Measurements from ENCODE around the gene NOTCH2.

NOTCH2 gene

GRCh38 chr1:119960501-119960900 is 109.0 kb downstream of the NOTCH2 start:
- no peaks in the 10 kb centered on the region for H3K4me1 ChIP-seq (ENCODE audit: low read length)

GRCh38 chr1:119959268-119960220 is 109.9 kb downstream of the NOTCH2 start:
- peaks cover 15% of the 10 kb centered on the region for H3K36me3 ChIP-seq (replicated peaks; ENCODE audit: low read depth, low read length)

More at GRCh38 chr1:119960501-119960900, 109.0 kb downstream of the NOTCH2 start:
- H3K4me3 ChIP-seq (ENCODE audit: low read length), result no peak overlapping the region
- H3K79me2 ChIP-seq (ENCODE audit: low read length), result no peaks in the 10 kb centered on the region
- H3K9me3 ChIP-seq (ENCODE audit: insufficient read depth, low read length), result no peaks in the 10 kb centered on the region
- peaks cover 19% of the 10 kb centered on the region for H3K36me3 ChIP-seq (replicated peaks; ENCODE audit: low read depth, low read length)
- H3K4me2 ChIP-seq (ENCODE audit: low read length), result no peak overlapping the region
- TF ChIP-seq CTCF (IDR thresholded peaks at IDR 0.05; ENCODE audit: low read depth, low read length) (no peak), EZH2phosphoT487 (IDR thresholded peaks at IDR 0.05; ENCODE audit: low read depth) (no peak)
- peaks cover 2% of the 10 kb centered on the region; the same call in 1 of the 2 replicates for H4K20me1 ChIP-seq (ENCODE audit: insufficient read depth, low read length)
- no peak overlapping the region for H3K9ac ChIP-seq (ENCODE audit: low read length)
- no peaks in the 10 kb centered on the region for H3K27me3 ChIP-seq (ENCODE audit: low read depth, low read length)
- H2AFZ ChIP-seq (ENCODE audit: low read depth, low read length), result no peak overlapping the region
- H3K27ac ChIP-seq (ENCODE audit: low read length), result no peak overlapping the region

GRCh38 chr1:119958223-119958622 is 111.2 kb downstream of the NOTCH2 start:
- Histone ChIP-seq H3K36me3 (replicated peaks; ENCODE audit: low read depth, low read length) (peaks cover 15% of the 10 kb centered on the region), H3K79me2 (ENCODE audit: low read length) (no peaks in the 10 kb centered on the region), H3K4me2 (ENCODE audit: low read length) (no peak overlapping the region), H3K4me1 (ENCODE audit: low read length) (peaks cover 9% of the 10 kb centered on the region), H3K27me3 (ENCODE audit: low read depth, low read length) (no peaks in the 10 kb centered on the region), H3K27ac (ENCODE audit: low read length) (no peak overlapping the region), H3K4me3 (ENCODE audit: low read length) (no peak overlapping the region), H2AFZ (ENCODE audit: low read depth, low read length) (no peak overlapping the region), H3K9me3 (ENCODE audit: insufficient read depth, low read length) (no peaks in the 10 kb centered on the region), H3K9ac (ENCODE audit: low read length) (no peak overlapping the region), H4K20me1 (ENCODE audit: insufficient read depth, low read length) (0 out of 2 replicates have a peak, but pooled peaks cover 6% of the 10 kb centered on the region)
- no peak for TF ChIP-seq CTCF (IDR thresholded peaks at IDR 0.05; ENCODE audit: low read depth, low read length)
- TF ChIP-seq EZH2phosphoT487 (IDR thresholded peaks at IDR 0.05; ENCODE audit: low read depth), result no peak

More at GRCh38 chr1:119959268-119960220, 109.9 kb downstream of the NOTCH2 start:
- Histone ChIP-seq H3K27me3 (ENCODE audit: low read depth, low read length) (no peaks in the 10 kb centered on the region), H3K9ac (ENCODE audit: low read length) (no peak overlapping the region), H3K4me2 (ENCODE audit: low read length) (no peak overlapping the region), H3K27ac (ENCODE audit: low read length) (no peak overlapping the region), H3K4me3 (ENCODE audit: low read length) (no peak overlapping the region), H4K20me1 (ENCODE audit: insufficient read depth, low read length) (0 out of 2 replicates have a peak, but pooled peaks cover 6% of the 10 kb centered on the region), H3K4me1 (ENCODE audit: low read length) (peaks cover 5% of the 10 kb centered on the region), H3K9me3 (ENCODE audit: insufficient read depth, low read length) (no peaks in the 10 kb centered on the region), H2AFZ (ENCODE audit: low read depth, low read length) (no peak overlapping the region), H3K79me2 (ENCODE audit: low read length) (no peaks in the 10 kb centered on the region)
- TF ChIP-seq CTCF (IDR thresholded peaks at IDR 0.05; ENCODE audit: low read depth, low read length), result no peak

GRCh38 chr1:119956306-119956705 is 113.2 kb downstream of the NOTCH2 start:
- no peak overlapping the region for H3K4me3 ChIP-seq (ENCODE audit: low read length)
- no peaks in the 10 kb centered on the region for H3K79me2 ChIP-seq (ENCODE audit: low read length)
- peaks cover 15% of the 10 kb centered on the region for H3K36me3 ChIP-seq (replicated peaks; ENCODE audit: low read depth, low read length)
- no peaks in the 10 kb centered on the region for H3K9me3 ChIP-seq (ENCODE audit: insufficient read depth, low read length)
- no peak overlapping the region for H3K4me2 ChIP-seq (ENCODE audit: low read length)
- TF ChIP-seq EZH2phosphoT487 (IDR thresholded peaks at IDR 0.05; ENCODE audit: low read depth), result no peak
- no peak for TF ChIP-seq CTCF (IDR thresholded peaks at IDR 0.05; ENCODE audit: low read depth, low read length)
- no peaks in the 10 kb centered on the region for H3K27me3 ChIP-seq (ENCODE audit: low read depth, low read length)
- no peak overlapping the region for H3K9ac ChIP-seq (ENCODE audit: low read length)
- 0 out of 2 replicates have a peak, but pooled peaks cover 6% of the 10 kb centered on the region for H4K20me1 ChIP-seq (ENCODE audit: insufficient read depth, low read length)
- no peak overlapping the region for H2AFZ ChIP-seq (ENCODE audit: low read depth, low read length)
- no peak overlapping the region for H3K27ac ChIP-seq (ENCODE audit: low read length)
- peaks cover 9% of the 10 kb centered on the region for H3K4me1 ChIP-seq (ENCODE audit: low read length)
